Mesendoderm (in vitro differentiated cells): ENCODE results near the gene UBE2K.
"Not testable (repeated sequence)": the region's sequence is repeated elsewhere in the genome, so short reads cannot be mapped to it uniquely, and the experiment has no call there.

Experiments used
- DNase-seq: peaks from one replicate; pipeline ENCODE4 v3.0.0; 2013
- H2AK5ac ChIP-seq: 2 replicates; pipeline ENCODE4 v1.6.1; 2013; ENCODE audit warnings: low read length, inconsistent platforms
- H2BK120ac ChIP-seq: 2 replicates; pipeline ENCODE4 v1.6.1; 2013; ENCODE audit warnings: low read depth, mild to moderate bottlenecking, low read length, moderate library complexity, mixed read lengths
- H2BK15ac ChIP-seq: replicated peaks from 2 replicates; pipeline ENCODE4 v1.6.1; 2013; ENCODE audit warnings: low read depth, mild to moderate bottlenecking, moderate library complexity
- H2BK5ac ChIP-seq: 2 replicates; pipeline ENCODE4 v1.6.1; 2013; ENCODE audit warnings: low read length, inconsistent platforms
- H3K18ac ChIP-seq: 2 replicates; pipeline ENCODE4 v1.6.1; 2013; ENCODE audit warnings: mild to moderate bottlenecking, low read length, mixed read lengths
- H3K23ac ChIP-seq: one replicate; pipeline ENCODE4 v1.6.1; 2013; ENCODE audit warnings: low read length
- H3K27ac ChIP-seq: 2 replicates; pipeline ENCODE4 v1.5.1; 2013; ENCODE audit warnings: low read depth, mild to moderate bottlenecking, inconsistent platforms, low read length, moderate library complexity
- H3K27me3 ChIP-seq: 2 replicates; pipeline ENCODE4 v1.6.1; 2013; ENCODE audit warnings: low read length, control low read depth, mild to moderate bottlenecking, inconsistent platforms; ENCODE audit not compliant: insufficient read depth, poor library complexity
- H3K36me3 ChIP-seq: 2 replicates; pipeline ENCODE4 v1.6.1; 2013; ENCODE audit warnings: low read length, inconsistent platforms; ENCODE audit not compliant: control insufficient read depth, insufficient read depth
- H3K4ac ChIP-seq: one replicate; pipeline ENCODE4 v1.6.1; 2013; ENCODE audit warnings: low read depth, mild to moderate bottlenecking, low read length, moderate library complexity
- H3K4me1 ChIP-seq: 2 replicates; pipeline ENCODE4 v1.6.1; 2013; ENCODE audit warnings: low read depth, low read length, inconsistent platforms; ENCODE audit not compliant: control insufficient read depth
- H3K4me2 ChIP-seq: 2 replicates; pipeline ENCODE4 v1.6.1; 2013; ENCODE audit warnings: low read length
- H3K4me3 ChIP-seq: 2 replicates; pipeline ENCODE4 v1.5.1; 2013; ENCODE audit warnings: mild to moderate bottlenecking, low read length
- H3K56ac ChIP-seq: one replicate; pipeline ENCODE4 v1.6.1; 2013; ENCODE audit warnings: low read length
- H3K79me1 ChIP-seq: 2 replicates; pipeline ENCODE4 v1.6.1; 2013; ENCODE audit warnings: low read length, inconsistent platforms
- H3K79me2 ChIP-seq: 2 replicates; pipeline ENCODE4 v1.6.1; 2013; ENCODE audit warnings: mild to moderate bottlenecking, low read length; ENCODE audit not compliant: control insufficient read depth, insufficient read depth
- H3K9ac ChIP-seq: 2 replicates; pipeline ENCODE4 v1.6.1; 2013; ENCODE audit warnings: low read length, inconsistent platforms
- H4K5ac ChIP-seq: one replicate; pipeline ENCODE4 v1.6.1; 2013; ENCODE audit warnings: low read length
- H4K8ac ChIP-seq: one replicate; pipeline ENCODE4 v1.6.1; 2013; ENCODE audit warnings: low read depth, mild to moderate bottlenecking, control low read depth, low read length, moderate library complexity
- WGBS: extraction: QIAGEN DNeasy Blood & Tissue Kit; methylation state at CpG from one replicate; pipeline ENCODE4 v1.1.7; 2013; ENCODE audit warnings: low lambda C conversion rate, missing lambda C conversion rate; ENCODE audit not compliant: insufficient coverage; ENCODE audit errors: extremely low coverage; 5-methylcytosine and 5-hydroxymethylcytosine counted together

The UBE2K gene

GRCh38 chr4:39660757-39661156 is 37.2 kb upstream of the UBE2K start:
- H3K36me3 ChIP-seq, result no peaks in the 10 kb centered on the region
- H3K4ac ChIP-seq, result no peak overlapping the region
- no CpG with 5 or more reads among the region's 6 CpGs for WGBS
- no peak overlapping the region for H4K5ac ChIP-seq
- H3K23ac ChIP-seq, result no peak overlapping the region
- H3K4me2 ChIP-seq, result no peak overlapping the region
- H4K8ac ChIP-seq, result no peak overlapping the region
- H3K27me3 ChIP-seq, result no peaks in the 10 kb centered on the region
- no peak overlapping the region for H3K27ac ChIP-seq
- H3K18ac ChIP-seq, result no peak overlapping the region
- no peaks in the 10 kb centered on the region for H3K79me2 ChIP-seq
- H3K4me1 ChIP-seq, result no peaks in the 10 kb centered on the region
- no peak overlapping the region for H3K9ac ChIP-seq
- no peak overlapping the region for H2BK15ac ChIP-seq
- no peak overlapping the region for H3K4me3 ChIP-seq
- no peak overlapping the region for H2BK5ac ChIP-seq
- no peak overlapping the region for H3K56ac ChIP-seq
- no peak for DNase-seq
- no peak overlapping the region for H2BK120ac ChIP-seq
- no peaks in the 10 kb centered on the region for H3K79me1 ChIP-seq
- no peak overlapping the region for H2AK5ac ChIP-seq

- H3K4me1 ChIP-seq, result no peaks in the 10 kb centered on the region
- H3K4me2 ChIP-seq, result no peak overlapping the region
- no peak overlapping the region for H3K4ac ChIP-seq
- H3K79me1 ChIP-seq, result no peaks in the 10 kb centered on the region
- H3K18ac ChIP-seq, result no peak overlapping the region
- no peak overlapping the region for H3K4me3 ChIP-seq
- no peaks in the 10 kb centered on the region for H3K79me2 ChIP-seq
- H3K9ac ChIP-seq, result no peak overlapping the region
- no peak overlapping the region for H4K8ac ChIP-seq
- DNase-seq, result no peak
- no peak overlapping the region for H3K27ac ChIP-seq
- no peak overlapping the region for H3K56ac ChIP-seq
- WGBS, result no CpG with 5 or more reads among the region's 7 CpGs
- H2BK120ac ChIP-seq, result no peak overlapping the region
- no peak overlapping the region for H3K23ac ChIP-seq
- H4K5ac ChIP-seq, result no peak overlapping the region
- no peaks in the 10 kb centered on the region for H3K36me3 ChIP-seq
- H3K27me3 ChIP-seq, result no peaks in the 10 kb centered on the region
- no peak overlapping the region for H2AK5ac ChIP-seq
- no peak overlapping the region for H2BK15ac ChIP-seq
- no peak overlapping the region for H2BK5ac ChIP-seq
Measured at GRCh38 chr4:39662683-39663082, 35.3 kb upstream of the UBE2K start.

DNA sequence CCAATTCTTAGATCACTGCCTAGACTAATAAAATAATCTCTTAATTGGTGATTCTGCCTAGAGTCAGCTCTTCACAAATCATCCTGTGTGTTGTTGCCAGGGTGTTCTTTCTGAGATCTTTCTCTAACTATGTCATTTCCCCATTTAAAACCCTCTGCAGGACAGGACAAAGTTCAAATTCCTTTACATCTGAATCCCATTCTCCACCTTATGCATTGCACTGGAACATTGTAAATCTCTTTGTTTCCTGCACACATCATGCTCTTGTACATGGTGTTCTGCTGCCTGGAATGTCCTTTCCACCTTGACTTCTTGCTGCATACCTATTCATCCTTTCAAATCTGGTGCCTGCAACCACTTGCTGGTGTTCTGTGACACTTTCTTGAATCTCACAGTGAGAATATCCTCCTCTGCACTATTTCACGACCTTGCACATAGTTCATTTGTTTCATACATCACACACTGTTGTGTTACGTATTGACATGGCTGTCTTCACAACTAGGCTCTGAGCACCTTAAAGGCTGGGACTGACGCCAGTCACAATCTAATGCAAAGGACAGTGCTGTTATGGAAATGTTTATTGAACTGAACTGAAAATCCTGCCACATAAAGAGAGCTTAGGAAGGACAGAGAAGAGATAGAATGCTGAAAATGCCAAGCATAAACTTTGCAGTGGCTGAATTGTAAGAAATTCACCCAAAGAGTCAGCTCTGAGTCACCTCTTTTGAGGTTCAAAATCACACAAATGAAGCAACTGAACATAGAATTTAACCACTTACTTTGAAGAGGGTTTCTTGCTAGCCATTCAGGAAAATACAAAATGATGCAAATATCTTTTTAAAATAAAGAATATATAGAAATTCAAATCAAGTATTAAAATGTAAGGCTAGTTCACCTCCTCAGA is 32.9 kb upstream of the UBE2K start:
- Histone ChIP-seq H3K4me3 (no peak overlapping the region), H3K56ac (no peak overlapping the region), H3K36me3 (no peaks in the 10 kb centered on the region), H3K4ac (no peak overlapping the region), H2BK15ac (no peak overlapping the region), H3K9ac (no peak overlapping the region), H2BK5ac (no peak overlapping the region), H3K27ac (no peak overlapping the region), H3K79me1 (no peaks in the 10 kb centered on the region), H3K4me1 (no peaks in the 10 kb centered on the region), H3K79me2 (no peaks in the 10 kb centered on the region), H3K27me3 (no peaks in the 10 kb centered on the region), H4K5ac (no peak overlapping the region), H3K4me2 (no peak overlapping the region), H3K18ac (no peak overlapping the region), H2BK120ac (no peak overlapping the region), H3K23ac (no peak overlapping the region), H2AK5ac (no peak overlapping the region), H4K8ac (no peak overlapping the region)
- no CpG with 5 or more reads among the region's 3 CpGs for WGBS
- no peak for DNase-seq

DNA sequence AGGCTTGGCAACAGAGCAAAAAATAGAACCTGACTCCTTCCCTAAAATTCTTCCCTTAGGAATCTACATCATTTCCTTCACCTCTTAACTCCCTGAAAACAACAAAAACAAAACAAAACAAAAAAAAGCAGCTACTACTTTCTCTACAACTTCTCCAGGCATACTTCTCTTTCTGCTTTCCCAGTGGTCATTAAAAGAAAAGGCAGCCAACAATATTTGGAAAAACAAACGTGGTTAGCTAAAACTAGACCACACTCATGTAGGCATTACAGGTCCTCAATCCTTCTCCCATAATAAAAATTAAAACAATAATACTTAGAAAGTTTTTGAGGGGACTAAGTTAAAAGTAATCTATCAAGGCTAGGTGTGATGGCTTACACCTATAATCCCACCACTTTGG is 30.2 kb upstream of the UBE2K start:
- Histone ChIP-seq H3K9ac (no peak overlapping the region), H3K56ac (no peak overlapping the region), H2BK5ac (no peak overlapping the region), H4K5ac (no peak overlapping the region), H3K23ac (no peak overlapping the region), H3K27ac (no peak overlapping the region), H3K4me2 (no peak overlapping the region), H4K8ac (no peak overlapping the region), H3K79me2 (no peaks in the 10 kb centered on the region), H3K4me1 (no peaks in the 10 kb centered on the region), H3K4ac (no peak overlapping the region), H3K27me3 (no peaks in the 10 kb centered on the region), H3K36me3 (no peaks in the 10 kb centered on the region), H3K18ac (no peak overlapping the region), H3K79me1 (no peaks in the 10 kb centered on the region), H2BK120ac (no peak overlapping the region), H2AK5ac (no peak overlapping the region), H3K4me3 (no peak overlapping the region), H2BK15ac (no peak overlapping the region)
- WGBS, result no CpG with 5 or more reads among the region's 1 CpG
- DNase-seq, result no peak

DNA sequence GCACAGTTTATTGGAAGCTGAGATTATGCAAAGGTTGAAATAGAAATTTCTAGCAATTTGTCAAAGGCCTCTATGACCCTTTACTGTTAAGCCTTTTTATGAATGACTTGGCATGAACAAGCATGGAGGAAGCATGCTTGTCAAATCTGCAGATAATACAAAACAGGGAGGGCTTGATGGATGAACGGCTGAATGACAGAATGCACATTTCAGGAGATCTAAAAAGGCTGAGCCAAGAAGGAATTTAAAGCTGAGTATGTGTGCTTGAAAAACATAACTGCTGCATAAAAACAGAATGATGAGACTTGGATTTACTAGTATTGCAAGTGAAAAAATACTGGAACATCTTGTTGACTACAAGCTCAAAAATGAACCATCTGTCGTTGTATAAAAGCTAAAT is 29.0 kb upstream of the UBE2K start:
- Histone ChIP-seq H3K79me1 (no peaks in the 10 kb centered on the region), H3K27me3 (no peaks in the 10 kb centered on the region), H3K4me3 (no peak overlapping the region), H3K4me2 (no peak overlapping the region), H2AK5ac (no peak overlapping the region), H3K4me1 (no peaks in the 10 kb centered on the region), H3K36me3 (no peaks in the 10 kb centered on the region), H3K9ac (no peak overlapping the region), H3K56ac (no peak overlapping the region), H3K18ac (no peak overlapping the region), H2BK15ac (no peak overlapping the region), H3K23ac (no peak overlapping the region), H3K79me2 (no peaks in the 10 kb centered on the region), H2BK5ac (no peak overlapping the region), H3K27ac (no peak overlapping the region), H3K4ac (no peak overlapping the region), H2BK120ac (no peak overlapping the region), H4K8ac (no peak overlapping the region), H4K5ac (no peak overlapping the region)
- DNase-seq, result no peak
- no CpG with 5 or more reads among the region's 2 CpGs for WGBS

- not testable (repeated sequence) for H4K8ac ChIP-seq, H3K9ac ChIP-seq, H3K23ac ChIP-seq, H3K4me1 ChIP-seq, H3K36me3 ChIP-seq, H3K79me1 ChIP-seq, H3K18ac ChIP-seq, H3K79me2 ChIP-seq, H3K27me3 ChIP-seq, H3K27ac ChIP-seq, H3K4me2 ChIP-seq, H3K4me3 ChIP-seq, H3K56ac ChIP-seq, H2BK5ac ChIP-seq, H2BK15ac ChIP-seq, H3K4ac ChIP-seq, H4K5ac ChIP-seq, H2AK5ac ChIP-seq, H2BK120ac ChIP-seq, DNase-seq
- WGBS, result no CpG with 5 or more reads among the region's 1 CpG
Measured at GRCh38 chr4:39670296-39670695, 27.6 kb upstream of the UBE2K start.
